H54 (cell line): ENCODE data around the gene PDE9A.

Source experiments
- DNase-seq: peaks from one replicate; pipeline ENCODE4 v3.0.0; 2011; ENCODE audit warnings: low spot score, mixed read lengths; ENCODE audit not compliant: insufficient read length
- FAIRE-seq: peaks from 3 replicates; lab custom pipeline; 2011; peaks lifted over from hg19 to GRCh38; lab: Jason Lieb, UNC
- POLR2A ChIP-seq: IDR thresholded peaks from 2 replicates; pipeline ENCODE4 v1.6.1; 2011; ENCODE audit warnings: low read depth, mild to moderate bottlenecking, low read length

The PDE9A gene

DNA sequence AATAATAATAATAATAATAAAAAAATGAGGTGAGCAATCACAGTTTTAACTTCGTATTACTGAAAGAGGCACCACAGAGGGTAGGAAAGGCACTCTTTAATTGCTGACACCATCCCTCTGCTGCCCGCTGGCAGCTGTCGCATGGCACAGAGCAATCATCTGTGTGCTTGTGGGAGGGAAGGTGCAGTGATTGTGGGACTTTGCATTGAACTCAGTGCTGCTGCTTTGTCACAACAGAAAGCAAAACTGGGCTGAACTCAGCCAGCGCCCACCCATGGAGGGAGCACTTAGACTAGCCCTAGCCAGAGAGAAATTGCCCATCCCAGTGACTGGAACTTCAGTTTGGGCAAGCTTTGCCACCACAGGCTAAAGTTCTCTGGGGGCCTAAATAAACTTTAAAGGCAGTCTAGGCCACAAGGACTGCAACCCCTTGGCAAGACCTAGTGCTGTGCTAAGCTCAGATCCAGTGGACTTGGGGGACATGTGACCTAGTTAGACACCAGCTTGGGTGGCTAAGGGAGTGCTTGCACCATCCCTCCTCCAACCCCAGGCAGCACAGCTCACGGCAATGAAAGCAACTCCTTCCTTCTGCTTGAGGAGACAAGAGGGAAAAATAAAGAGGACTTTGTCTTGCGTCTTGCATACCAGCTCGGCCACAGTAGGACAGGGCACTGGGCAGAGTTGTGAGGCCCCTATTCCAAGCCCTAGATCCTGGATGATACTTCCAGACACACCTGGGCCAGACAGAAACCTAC lies 166.6 kb downstream of the PDE9A start:
- no peak for TF ChIP-seq POLR2A
- DNase-seq (no peak), FAIRE-seq (no peak)

DNA sequence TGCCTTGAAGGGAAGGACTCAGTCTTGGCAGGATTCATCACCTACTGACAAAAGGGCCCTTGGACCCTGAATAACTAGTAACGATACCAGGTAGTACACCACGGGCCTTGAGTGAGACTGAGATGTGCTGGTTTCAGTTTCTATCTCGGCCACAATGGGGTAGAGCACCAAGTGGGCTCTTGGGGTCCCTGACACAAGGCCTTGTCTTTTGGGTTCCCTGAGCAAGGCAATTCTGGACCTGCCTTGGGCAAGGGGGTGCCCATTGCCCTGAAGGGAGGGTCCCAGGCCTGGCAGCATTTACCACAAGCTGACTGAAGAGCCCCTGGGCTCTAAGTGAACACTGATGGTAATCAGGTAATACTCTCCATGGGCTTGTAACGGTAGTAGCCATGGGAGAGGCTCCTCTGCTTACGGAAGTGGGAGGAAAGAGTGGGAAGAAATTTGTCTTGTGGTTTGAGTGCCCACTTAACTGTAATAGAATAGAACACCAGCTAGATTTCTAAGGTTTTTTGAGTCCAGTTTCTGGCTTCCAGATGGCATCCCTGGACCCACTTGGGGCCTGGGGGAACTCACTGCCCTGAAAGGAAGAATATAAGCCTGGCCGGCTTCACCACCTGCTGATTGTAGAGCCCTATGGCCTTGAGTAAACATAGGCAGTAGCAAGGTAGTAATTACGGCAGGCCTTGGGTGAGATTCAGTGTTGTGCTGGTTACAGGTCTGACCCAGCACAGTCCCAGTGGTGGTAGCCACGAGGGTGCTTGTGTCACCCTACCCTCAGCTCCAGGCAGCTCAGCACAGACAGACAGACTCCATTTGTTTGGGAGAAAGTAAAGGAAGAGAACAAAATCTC lies 167.4 kb downstream of the PDE9A start:
- FAIRE-seq (no peak), DNase-seq (no peak)
- TF ChIP-seq POLR2A = no peak
